Vagina (tissue), 2 donors: ENCODE measurements around the gene ERF.

ENCODE experiments used
- POLR2AphosphoS5 ChIP-seq, 2 donors: sonication (generic); formaldehyde crosslinking; IDR thresholded peaks; one replicate each; pipeline ENCODE4 v1.9.0; 2017; ENCODE audit warnings: antibody characterized with exemption in 2 of 2, mild to moderate bottlenecking in 2 of 2, low read depth in 1 of 2; ENCODE audit not compliant: insufficient read depth in 1 of 2
- TF ChIP-seq, protein P1 (sequence below), 3 experiments: fragments of 450-650 bp in 2 of 3; fragments of 200-600 bp in 1 of 3; sonication (generic) in 1 of 3; IDR thresholded peaks; one replicate each; pipeline ENCODE4 v1.5.1; 2017 to 2019; ENCODE audit warnings: antibody characterized with exemption in 3 of 3, mild to moderate bottlenecking in 2 of 3, moderate library complexity in 2 of 3

- TF ChIP-seq, protein P1, sequence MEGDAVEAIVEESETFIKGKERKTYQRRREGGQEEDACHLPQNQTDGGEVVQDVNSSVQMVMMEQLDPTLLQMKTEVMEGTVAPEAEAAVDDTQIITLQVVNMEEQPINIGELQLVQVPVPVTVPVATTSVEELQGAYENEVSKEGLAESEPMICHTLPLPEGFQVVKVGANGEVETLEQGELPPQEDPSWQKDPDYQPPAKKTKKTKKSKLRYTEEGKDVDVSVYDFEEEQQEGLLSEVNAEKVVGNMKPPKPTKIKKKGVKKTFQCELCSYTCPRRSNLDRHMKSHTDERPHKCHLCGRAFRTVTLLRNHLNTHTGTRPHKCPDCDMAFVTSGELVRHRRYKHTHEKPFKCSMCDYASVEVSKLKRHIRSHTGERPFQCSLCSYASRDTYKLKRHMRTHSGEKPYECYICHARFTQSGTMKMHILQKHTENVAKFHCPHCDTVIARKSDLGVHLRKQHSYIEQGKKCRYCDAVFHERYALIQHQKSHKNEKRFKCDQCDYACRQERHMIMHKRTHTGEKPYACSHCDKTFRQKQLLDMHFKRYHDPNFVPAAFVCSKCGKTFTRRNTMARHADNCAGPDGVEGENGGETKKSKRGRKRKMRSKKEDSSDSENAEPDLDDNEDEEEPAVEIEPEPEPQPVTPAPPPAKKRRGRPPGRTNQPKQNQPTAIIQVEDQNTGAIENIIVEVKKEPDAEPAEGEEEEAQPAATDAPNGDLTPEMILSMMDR (IDR thresholded peaks at IDR 0.05), result no peak
- TF ChIP-seq POLR2AphosphoS5 (IDR thresholded peaks at IDR 0.05; ENCODE audit: insufficient read depth in 1 of 2, low read depth in 1 of 2), result no peak
Observed at GRCh38 chr19:42251572-42252358, 3.2 kb downstream of the ERF start.
